Mucosa of stomach (tissue), 1 donor: Measurements from ENCODE around the gene RABGAP1L.
"Not testable (repeated sequence)": the region's sequence is repeated elsewhere in the genome, so short reads cannot be mapped to it uniquely, and the experiment has no call there.

Source experiments
- H3K27me3 ChIP-seq: one replicate; pipeline ENCODE4 v1.7.0; 2013; ENCODE audit warnings: mild to moderate bottlenecking, low read length; ENCODE audit not compliant: control insufficient read depth, insufficient read depth
- H3K36me3 ChIP-seq: one replicate; pipeline ENCODE4 v1.7.0; 2013; ENCODE audit warnings: low read length; ENCODE audit not compliant: control insufficient read depth, insufficient read depth
- H3K4me1 ChIP-seq: one replicate; pipeline ENCODE4 v1.7.0; 2013; ENCODE audit warnings: mild to moderate bottlenecking, low read length; ENCODE audit not compliant: control insufficient read depth, insufficient read depth
- H3K4me3 ChIP-seq: one replicate; pipeline ENCODE4 v1.7.0; 2013; ENCODE audit warnings: low read length
- H3K9ac ChIP-seq: one replicate; pipeline ENCODE4 v1.7.0; 2013; ENCODE audit warnings: mild to moderate bottlenecking, low read length, moderate library complexity
- H3K9me3 ChIP-seq: one replicate; pipeline ENCODE4 v1.7.0; 2013; ENCODE audit warnings: mild to moderate bottlenecking, low read length, moderate library complexity; ENCODE audit not compliant: control insufficient read depth
- donor health status: Pancreatic carcinoma.

Gene RABGAP1L

GRCh38 chr1:174448531-174448883, 289.2 kb downstream of the RABGAP1L start:
- H3K4me3 ChIP-seq, result no peak overlapping the region
- H3K36me3 ChIP-seq, result no peaks in the 10 kb centered on the region
- H3K27me3 ChIP-seq, result no peaks in the 10 kb centered on the region
- H3K9me3 ChIP-seq, result no peaks in the 10 kb centered on the region
- no peak overlapping the region for H3K9ac ChIP-seq
- H3K4me1 ChIP-seq, result no peaks in the 10 kb centered on the region

GRCh38 chr1:174448974-174449373, 289.7 kb downstream of the RABGAP1L start:
- Histone ChIP-seq H3K27me3 (no peaks in the 10 kb centered on the region), H3K4me1 (no peaks in the 10 kb centered on the region), H3K9me3 (no peaks in the 10 kb centered on the region), H3K9ac (no peak overlapping the region), H3K36me3 (no peaks in the 10 kb centered on the region), H3K4me3 (no peak overlapping the region)

- no peak overlapping the region for H3K9ac ChIP-seq
- no peaks in the 10 kb centered on the region for H3K27me3 ChIP-seq
Observed at GRCh38 chr1:174451408-174451807, 292.1 kb downstream of the RABGAP1L start.

GRCh38 chr1:174465855-174466254, 306.5 kb downstream of the RABGAP1L start:
- Histone ChIP-seq H3K9me3 (no peaks in the 10 kb centered on the region), H3K36me3 (no peaks in the 10 kb centered on the region), H3K4me1 (no peaks in the 10 kb centered on the region), H3K4me3 (no peak overlapping the region), H3K27me3 (no peaks in the 10 kb centered on the region), H3K9ac (no peak overlapping the region)

More at GRCh38 chr1:174451408-174451807, 292.1 kb downstream of the RABGAP1L start:
- H3K4me3 ChIP-seq, result no peak overlapping the region
- H3K9me3 ChIP-seq, result no peaks in the 10 kb centered on the region
- H3K4me1 ChIP-seq, result no peaks in the 10 kb centered on the region
- H3K36me3 ChIP-seq, result no peaks in the 10 kb centered on the region

- Histone ChIP-seq H3K27me3 (no peaks in the 10 kb centered on the region), H3K9me3 (no peaks in the 10 kb centered on the region), H3K4me3 (no peak overlapping the region), H3K36me3 (no peaks in the 10 kb centered on the region), H3K4me1 (no peaks in the 10 kb centered on the region), H3K9ac (no peak overlapping the region)
Observed at GRCh38 chr1:174466607-174467006, 307.3 kb downstream of the RABGAP1L start.

- Histone ChIP-seq H3K27me3 (no peaks in the 10 kb centered on the region), H3K9me3 (no peaks in the 10 kb centered on the region), H3K4me3 (no peak overlapping the region), H3K36me3 (no peaks in the 10 kb centered on the region), H3K4me1 (no peaks in the 10 kb centered on the region), H3K9ac (no peak overlapping the region)
Observed at GRCh38 chr1:174469052-174469451, 309.7 kb downstream of the RABGAP1L start.

GRCh38 chr1:174469687-174470086, 310.4 kb downstream of the RABGAP1L start:
- no peaks in the 10 kb centered on the region for H3K27me3 ChIP-seq
- H3K4me1 ChIP-seq, result no peaks in the 10 kb centered on the region
- no peaks in the 10 kb centered on the region for H3K9me3 ChIP-seq
- H3K4me3 ChIP-seq, result no peak overlapping the region
- no peak overlapping the region for H3K9ac ChIP-seq
- H3K36me3 ChIP-seq, result no peaks in the 10 kb centered on the region

GRCh38 chr1:174479281-174479680, 320.0 kb downstream of the RABGAP1L start:
- no peak overlapping the region for H3K9ac ChIP-seq
- no peaks in the 10 kb centered on the region for H3K9me3 ChIP-seq
- H3K4me1 ChIP-seq, result no peaks in the 10 kb centered on the region
- no peaks in the 10 kb centered on the region for H3K36me3 ChIP-seq
- no peaks in the 10 kb centered on the region for H3K27me3 ChIP-seq
- no peak overlapping the region for H3K4me3 ChIP-seq

- no peak overlapping the region for H3K9ac ChIP-seq
- no peaks in the 10 kb centered on the region for H3K36me3 ChIP-seq
- H3K4me3 ChIP-seq, result no peak overlapping the region
- no peaks in the 10 kb centered on the region for H3K4me1 ChIP-seq
- no peaks in the 10 kb centered on the region for H3K27me3 ChIP-seq
- no peaks in the 10 kb centered on the region for H3K9me3 ChIP-seq
Observed at GRCh38 chr1:174480324-174480723, 321.0 kb downstream of the RABGAP1L start.

- Histone ChIP-seq H3K27me3 (no peaks in the 10 kb centered on the region), H3K9me3 (no peaks in the 10 kb centered on the region), H3K4me3 (no peak overlapping the region), H3K36me3 (no peaks in the 10 kb centered on the region), H3K9ac (no peak overlapping the region), H3K4me1 (no peaks in the 10 kb centered on the region)
Observed at GRCh38 chr1:174491606-174492005, 332.3 kb downstream of the RABGAP1L start.

GRCh38 chr1:174497478-174497877, 338.2 kb downstream of the RABGAP1L start:
- H3K36me3 ChIP-seq, result no peaks in the 10 kb centered on the region
- no peaks in the 10 kb centered on the region for H3K4me1 ChIP-seq
- H3K27me3 ChIP-seq, result no peaks in the 10 kb centered on the region
- no peaks in the 10 kb centered on the region for H3K9me3 ChIP-seq
- H3K4me3 ChIP-seq, result no peak overlapping the region
- no peak overlapping the region for H3K9ac ChIP-seq

GRCh38 chr1:174516755-174517154, 357.4 kb downstream of the RABGAP1L start:
- H3K4me3 ChIP-seq, H3K36me3 ChIP-seq, H3K4me1 ChIP-seq, H3K9ac ChIP-seq, H3K27me3 ChIP-seq, H3K9me3 ChIP-seq: not testable (repeated sequence)

- no peak overlapping the region for H3K9ac ChIP-seq
- no peaks in the 10 kb centered on the region for H3K9me3 ChIP-seq
- no peaks in the 10 kb centered on the region for H3K36me3 ChIP-seq
- no peaks in the 10 kb centered on the region for H3K4me1 ChIP-seq
- H3K27me3 ChIP-seq, result no peaks in the 10 kb centered on the region
- H3K4me3 ChIP-seq, result no peak overlapping the region
Observed at GRCh38 chr1:174519844-174520243, 360.5 kb downstream of the RABGAP1L start.
